C4-2B (cell line): Measurements from ENCODE around the gene AGK.

Source experiments
- CTCF ChIP-seq: fragments of 450-650 bp; conservative IDR thresholded peaks from 2 replicates; pipeline ENCODE4 v1.5.1; 2017; ENCODE audit warnings: mild to moderate bottlenecking
- ZFX ChIP-seq: fragments of 450-650 bp; IDR thresholded peaks from 2 replicates; pipeline ENCODE4 v1.6.1; 2017

- no peak for TF ChIP-seq CTCF
- no peak for TF ChIP-seq ZFX
Measured at GRCh38 chr7:141557360-141557759, 6.2 kb downstream of the AGK start.
